Measurements from ENCODE around the gene LSG1.
A peak's percentile ranks its signal among the peaks of the same experiment; 100 is the strongest.

LSG1 gene

GRCh38 chr3:194689493-194689944 is 17.5 kb upstream of the LSG1 start:
- H3K4me3 ChIP-seq (replicated peaks; ENCODE audit: low read depth, low read length) = no peak overlapping the region
- no peaks in the 10 kb centered on the region for H3K27me3 ChIP-seq (replicated peaks; ENCODE audit: control insufficient read depth, insufficient read depth, low read length)
- peak; percentile 31 for DNase-seq (ENCODE audit: extremely low read depth, insufficient read length)
- no peak for TF ChIP-seq CTCF (IDR thresholded peaks at IDR 0.05; ENCODE audit: insufficient read depth, low read length, poor library complexity, severe bottlenecking)
- H3K36me3 ChIP-seq (ENCODE audit: control insufficient read depth, insufficient read depth, low read length) = no peaks in the 10 kb centered on the region

- Histone ChIP-seq H3K4me3 (replicated peaks; ENCODE audit: low read depth, low read length) (no peak overlapping the region), H3K27me3 (replicated peaks; ENCODE audit: control insufficient read depth, insufficient read depth, low read length) (no peaks in the 10 kb centered on the region), H3K36me3 (ENCODE audit: control insufficient read depth, insufficient read depth, low read length) (no peaks in the 10 kb centered on the region)
- DNase-seq (ENCODE audit: extremely low read depth, insufficient read length) = no peak
- TF ChIP-seq CTCF (IDR thresholded peaks at IDR 0.05; ENCODE audit: insufficient read depth, low read length, poor library complexity, severe bottlenecking) = no peak
Measured at GRCh38 chr3:194688946-194689345, 17.0 kb upstream of the LSG1 start.

- Histone ChIP-seq H3K36me3 (ENCODE audit: control insufficient read depth, insufficient read depth, low read length) (no peaks in the 10 kb centered on the region), H3K27me3 (replicated peaks; ENCODE audit: control insufficient read depth, insufficient read depth, low read length) (no peaks in the 10 kb centered on the region), H3K4me3 (replicated peaks; ENCODE audit: low read depth, low read length) (peak overlapping the region; percentile 70)
- DNase-seq (ENCODE audit: extremely low read depth, insufficient read length) = no peak
- TF ChIP-seq CTCF (IDR thresholded peaks at IDR 0.05; ENCODE audit: insufficient read depth, low read length, poor library complexity, severe bottlenecking) = no peak
Measured at GRCh38 chr3:194688200-194688740, 16.3 kb upstream of the LSG1 start.

GRCh38 chr3:194687638-194688199 is 15.7 kb upstream of the LSG1 start:
- peak; percentile 85 for DNase-seq (ENCODE audit: extremely low read depth, insufficient read length)
- Histone ChIP-seq H3K27me3 (replicated peaks; ENCODE audit: control insufficient read depth, insufficient read depth, low read length) (no peaks in the 10 kb centered on the region), H3K4me3 (replicated peaks; ENCODE audit: low read depth, low read length) (peak overlapping the region; percentile 70), H3K36me3 (ENCODE audit: control insufficient read depth, insufficient read depth, low read length) (no peaks in the 10 kb centered on the region)
- peak; percentile 28 for TF ChIP-seq CTCF (IDR thresholded peaks at IDR 0.05; ENCODE audit: insufficient read depth, low read length, poor library complexity, severe bottlenecking)

- TF ChIP-seq CTCF (IDR thresholded peaks at IDR 0.05; ENCODE audit: insufficient read depth, low read length, poor library complexity, severe bottlenecking) = no peak
- Histone ChIP-seq H3K27me3 (replicated peaks; ENCODE audit: control insufficient read depth, insufficient read depth, low read length) (no peaks in the 10 kb centered on the region), H3K36me3 (ENCODE audit: control insufficient read depth, insufficient read depth, low read length) (no peaks in the 10 kb centered on the region), H3K4me3 (replicated peaks; ENCODE audit: low read depth, low read length) (peak overlapping the region; percentile 70)
- DNase-seq (ENCODE audit: extremely low read depth, insufficient read length) = peak; percentile 73
Measured at GRCh38 chr3:194686816-194687637, 15.0 kb upstream of the LSG1 start.
